H1 (cell line): Measurements from ENCODE around the gene CLEC4E. TPM values are rescaled to one million over a fixed set of nuclear protein-coding genes. Genes with fewer than 3 reads are reported as not detected.

Experiments used
- BCL11A ChIP-seq, 2 experiments: IDR thresholded peaks; one replicate each; pipeline ENCODE4 v1.6.1; 2011; ENCODE audit warnings: low read depth in 2 of 2, low read length in 2 of 2, mild to moderate bottlenecking in 2 of 2
- EZH2 ChIP-seq: fragments of 200-600 bp; sonication (generic); IDR thresholded peaks from 2 replicates; pipeline ENCODE4 v1.7.1; 2012; ENCODE audit warnings: low read depth, mild to moderate bottlenecking, moderate library complexity, low read length, inconsistent platforms; ENCODE audit not compliant: severe bottlenecking
- POLR2AphosphoS5 ChIP-seq: IDR thresholded peaks from 2 replicates; pipeline ENCODE4 v1.6.1; 2011; ENCODE audit warnings: low read depth, low read length
- RAD21 ChIP-seq, 2 experiments: IDR thresholded peaks in 1 of 2; conservative IDR thresholded peaks in 1 of 2; 2 replicates each; pipeline ENCODE4 v1.6.1; 2011; ENCODE audit warnings: low read depth in 2 of 2, low read length in 2 of 2, improper control_type of control experiment in 1 of 2, inconsistent platforms in 1 of 2, mild to moderate bottlenecking in 1 of 2, moderate library complexity in 1 of 2
- SIN3A ChIP-seq, 2 experiments: IDR thresholded peaks in 1 of 2; conservative IDR thresholded peaks in 1 of 2; 2 replicates each; pipeline ENCODE4 v1.6.1; 2011 to 2012; ENCODE audit warnings: low read length in 2 of 2, improper control_type of control experiment in 1 of 2, low read depth in 1 of 2, mild to moderate bottlenecking in 1 of 2
- polyA plus RNA-seq, 7 experiments: library from polyadenylated mRNA; depleted of rRNA in 3 of 7; stranded (reverse) in 5 of 7; unstranded in 2 of 7; fragments of >200 nt in 5 of 7; fragments of 200-250 nt in 2 of 7; gene quantifications; 1 replicate in 5 of 7; 2 replicates in 1 of 7; 4 replicates in 1 of 7; pipeline versions ENCODE4 v1.2.1 to v1.2.3, GENCODE V29; 2011 to 2013; ENCODE audit warnings: missing spikeins in 2 of 7, mixed read lengths in 2 of 7
- total RNA-seq: library from RNA; stranded (reverse); fragmentation: NEBNext Ultra II Directional; extraction: Animal tissue kit (Norgen Biotek cat#: 25700); gene quantifications from 2 replicates; pipeline ENCODE4 v1.2.1, GENCODE V29; 2021

Gene CLEC4E
- total and polyA plus RNA-seq, 2 of the 8 experiments (the other 6 are each of a cell fraction or from before 2014, with no cell fraction given): 0.03 TPM; not detected in 1

DNA sequence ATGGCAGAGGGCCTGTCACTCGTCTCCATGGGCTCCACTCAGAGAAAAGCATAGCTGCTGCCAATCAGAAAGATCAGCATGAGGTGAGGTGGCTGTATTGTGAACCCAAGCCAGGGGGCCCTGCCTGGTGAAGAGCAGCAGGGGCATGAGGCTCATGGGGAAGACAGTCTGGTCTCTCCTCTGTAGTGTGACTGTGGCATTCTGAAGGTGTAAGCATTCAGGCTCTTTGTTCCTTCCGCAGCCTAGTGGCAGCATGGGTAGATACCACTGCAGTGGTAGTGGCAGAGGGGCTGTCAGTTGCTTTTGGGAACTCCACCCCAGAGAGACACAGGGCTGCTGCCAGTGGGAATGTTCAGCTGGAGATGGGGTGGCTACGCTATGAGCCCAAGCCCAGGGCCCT, 32.5 kb downstream of the CLEC4E start (continued):
- TF ChIP-seq EZH2 (no peak), RAD21 (IDR thresholded peaks at IDR 0.05 in 1 of 2, conservative IDR thresholded peaks at IDR 0.05 in 1 of 2; ENCODE audit: low read depth in 2 of 2, low read length in 2 of 2) (no peak), SIN3A (conservative IDR thresholded peaks at IDR 0.05 in 1 of 2, IDR thresholded peaks at IDR 0.05 in 1 of 2; ENCODE audit: low read depth in 1 of 2, low read length in 2 of 2) (no peak), POLR2AphosphoS5 (no peak), BCL11A (IDR thresholded peaks at IDR 0.05; ENCODE audit: low read depth in 2 of 2, low read length in 2 of 2) (no peak)
